ENCODE data around the gene PIGBOS1. TPM values are rescaled to one million over a fixed set of nuclear protein-coding genes. Genes with fewer than 3 reads are reported as not detected.

The PIGBOS1 gene
- total and polyA plus RNA-seq, 9 of the 15 experiments (the other 6 are each of a cell fraction or from before 2014, with no cell fraction given), result 25.2 to 76.2 (median 46.0) TPM

GRCh38 chr15:55279746-55280351 is 39.1 kb downstream of the PIGBOS1 start (continued):
- no peak for TF ChIP-seq SPI1 (IDR thresholded peaks at IDR 0.05; ENCODE audit: borderline replicate concordance, low read depth, low read length)
- no peak for TF ChIP-seq PATZ1 (CRISPR knock-in tag; IDR thresholded peaks at IDR 0.05; ENCODE audit: borderline replicate concordance)
- TF ChIP-seq E2F4 (CRISPR knock-in tag; IDR thresholded peaks at IDR 0.05; ENCODE audit: low read depth), result no peak
- TF ChIP-seq DDX20 (tag; IDR thresholded peaks at IDR 0.05; ENCODE audit: low read depth), result no peak
- no peak for TF ChIP-seq CHD2 (IDR thresholded peaks at IDR 0.05; ENCODE audit: low read depth, low read length)
- no peak for TF ChIP-seq ZNF24 (IDR thresholded peaks at IDR 0.05)
- peak; percentile 81; the same call in 1 of the 2 replicates for TF ChIP-seq PML (IDR thresholded peaks at IDR 0.05; ENCODE audit: low read length)
- TF ChIP-seq PRPF4 (IDR thresholded peaks at IDR 0.05; ENCODE audit: insufficient read depth, low read depth, low read length, poor library complexity, severe bottlenecking), result no peak
- TF ChIP-seq THRAP3 (IDR thresholded peaks at IDR 0.05; ENCODE audit: borderline replicate concordance), result no peak
- TF ChIP-seq CTBP1 (IDR thresholded peaks at IDR 0.05; ENCODE audit: borderline replicate concordance), result peak; percentile 47; the same call in 1 of the 2 replicates
- no peak for TF ChIP-seq ZBTB2 (IDR thresholded peaks at IDR 0.05)
- peak; percentile 69 for TF ChIP-seq POLR2AphosphoS5 (IDR thresholded peaks at IDR 0.05; ENCODE audit: control insufficient read depth, insufficient read depth, low read depth, low read length)
- TF ChIP-seq PHF20 (IDR thresholded peaks at IDR 0.05; ENCODE audit: partially characterized antibody), result no peak
- TF ChIP-seq E2F8 (IDR thresholded peaks at IDR 0.05; ENCODE audit: low read depth, partially characterized antibody), result no peak
- TF ChIP-seq MBD2 (IDR thresholded peaks at IDR 0.05; ENCODE audit: borderline replicate concordance, low read depth), result no peak; the same call in 1 of the 2 replicates
- TF ChIP-seq NR4A1 (CRISPR knock-in tag; IDR thresholded peaks at IDR 0.05), result no peak
- TF ChIP-seq NR4A1 (tag; IDR thresholded peaks at IDR 0.05), result no peak
- TF ChIP-seq ZNF586 (CRISPR knock-in tag; conservative IDR thresholded peaks at IDR 0.05), result no peak
- TF ChIP-seq ZBTB5 (IDR thresholded peaks at IDR 0.05), result no peak
- TF ChIP-seq BACH1 (tag; IDR thresholded peaks at IDR 0.05), result peak; percentile 85
